Measurements from ENCODE around the gene TFB1M.

The TFB1M gene

GRCh38 chr6:155259204-155259603 is 55.1 kb downstream of the TFB1M start:
- TF ChIP-seq CTCF (IDR thresholded peaks at IDR 0.05; ENCODE audit: low read length, missing control alignments) = no peak
- H3K4me3 ChIP-seq (replicated peaks; ENCODE audit: low read depth, low read length) = no peak overlapping the region
- no peak for DNase-seq (ENCODE audit: low read depth)

- TF ChIP-seq CTCF (IDR thresholded peaks at IDR 0.05; ENCODE audit: low read length, missing control alignments) = no peak
- no peak for DNase-seq (ENCODE audit: low read depth)
These were observed 56.5 kb downstream of the TFB1M start for GRCh38 chr6:155257796-155258195.

GRCh38 chr6:155256122-155256795 is 58.0 kb downstream of the TFB1M start:
- no peak for TF ChIP-seq CTCF (IDR thresholded peaks at IDR 0.05; ENCODE audit: low read length, missing control alignments)
- DNase-seq (ENCODE audit: low read depth) = no peak
- no peak overlapping the region for H3K4me3 ChIP-seq (replicated peaks; ENCODE audit: low read depth, low read length)

More at GRCh38 chr6:155257796-155258195, 56.5 kb downstream of the TFB1M start:
- H3K4me3 ChIP-seq (replicated peaks; ENCODE audit: low read depth, low read length) = no peak overlapping the region

GRCh38 chr6:155254139-155254538 is 60.1 kb downstream of the TFB1M start:
- TF ChIP-seq CTCF (IDR thresholded peaks at IDR 0.05; ENCODE audit: low read length, missing control alignments) = no peak
- H3K4me3 ChIP-seq (replicated peaks; ENCODE audit: low read depth, low read length) = no peak overlapping the region
- no peak for DNase-seq (ENCODE audit: low read depth)

- no peak overlapping the region for H3K4me3 ChIP-seq (replicated peaks; ENCODE audit: low read depth, low read length)
- DNase-seq (ENCODE audit: low read depth) = no peak
- TF ChIP-seq CTCF (IDR thresholded peaks at IDR 0.05; ENCODE audit: low read length, missing control alignments) = no peak
These were observed 60.9 kb downstream of the TFB1M start for GRCh38 chr6:155253337-155253736.

- no peak overlapping the region for H3K4me3 ChIP-seq (replicated peaks; ENCODE audit: low read depth, low read length)
- no peak for TF ChIP-seq CTCF (IDR thresholded peaks at IDR 0.05; ENCODE audit: low read length, missing control alignments)
- DNase-seq (ENCODE audit: low read depth) = no peak
These were observed 61.7 kb downstream of the TFB1M start for GRCh38 chr6:155252581-155252980.

All from fibroblast of pulmonary artery (primary cell).